ENCODE results near the gene LMTK3.

The LMTK3 gene

DNA sequence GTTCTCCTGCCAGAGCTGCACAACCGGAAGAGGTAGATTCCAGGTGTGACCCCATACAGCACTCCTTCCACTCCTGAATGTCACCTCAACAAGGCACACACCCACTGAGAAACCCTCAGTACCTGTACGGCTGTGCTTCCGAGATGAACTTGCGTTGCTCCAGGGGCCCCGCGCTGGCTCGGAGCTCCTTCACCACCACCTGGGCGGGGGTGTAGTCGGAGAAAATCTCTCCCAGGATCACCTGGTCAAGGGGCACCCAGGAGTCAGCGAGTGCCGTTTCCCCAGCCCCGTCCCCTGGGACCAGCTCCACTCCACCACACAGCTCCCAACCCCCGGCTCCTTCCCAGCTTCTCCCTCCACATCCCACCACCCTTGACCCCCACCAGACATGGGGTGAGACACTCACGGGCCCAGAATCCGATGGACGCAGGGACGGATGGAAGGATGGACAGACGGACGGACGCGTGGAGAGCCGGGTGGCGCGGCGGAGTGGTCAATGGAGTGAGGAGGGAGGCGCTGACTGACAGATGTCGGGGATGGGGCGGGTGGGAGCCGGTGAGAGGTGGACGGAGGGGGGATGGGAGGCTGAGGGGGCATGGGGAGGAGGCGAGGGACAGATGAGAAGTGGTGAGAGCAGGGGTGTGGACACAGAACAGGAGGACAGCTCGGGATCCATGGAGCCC is 2.8 kb downstream of the LMTK3 start:
- DNase-seq (ENCODE audit: low read depth) = no peak

DNA sequence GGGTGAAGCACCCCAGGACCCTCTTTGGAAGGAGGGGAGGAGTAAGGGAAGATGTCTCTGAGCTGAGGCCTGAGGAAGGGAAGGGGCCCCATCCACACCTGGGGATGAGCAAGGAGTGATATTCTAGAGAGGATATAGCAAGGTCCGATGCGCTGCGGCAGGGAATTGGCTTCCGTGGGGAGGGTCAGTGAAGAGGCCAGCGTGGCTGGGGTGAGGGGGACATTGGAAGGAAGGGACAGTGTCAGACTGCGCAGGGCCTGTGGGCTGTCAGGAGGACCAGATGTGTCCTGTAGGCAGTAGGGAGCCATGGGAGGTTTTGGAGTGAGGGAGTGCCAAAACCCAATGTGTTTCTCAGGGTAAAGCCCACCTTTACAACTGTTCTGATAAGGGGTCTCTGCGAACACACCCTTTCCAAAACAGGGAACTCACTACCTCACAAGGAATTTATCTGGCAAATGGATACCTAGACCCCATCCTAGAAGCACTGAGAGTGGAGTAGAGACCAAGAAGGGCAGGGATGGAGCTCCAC is 3.7 kb downstream of the LMTK3 start:
- no peak for DNase-seq (ENCODE audit: low read depth)

DNA sequence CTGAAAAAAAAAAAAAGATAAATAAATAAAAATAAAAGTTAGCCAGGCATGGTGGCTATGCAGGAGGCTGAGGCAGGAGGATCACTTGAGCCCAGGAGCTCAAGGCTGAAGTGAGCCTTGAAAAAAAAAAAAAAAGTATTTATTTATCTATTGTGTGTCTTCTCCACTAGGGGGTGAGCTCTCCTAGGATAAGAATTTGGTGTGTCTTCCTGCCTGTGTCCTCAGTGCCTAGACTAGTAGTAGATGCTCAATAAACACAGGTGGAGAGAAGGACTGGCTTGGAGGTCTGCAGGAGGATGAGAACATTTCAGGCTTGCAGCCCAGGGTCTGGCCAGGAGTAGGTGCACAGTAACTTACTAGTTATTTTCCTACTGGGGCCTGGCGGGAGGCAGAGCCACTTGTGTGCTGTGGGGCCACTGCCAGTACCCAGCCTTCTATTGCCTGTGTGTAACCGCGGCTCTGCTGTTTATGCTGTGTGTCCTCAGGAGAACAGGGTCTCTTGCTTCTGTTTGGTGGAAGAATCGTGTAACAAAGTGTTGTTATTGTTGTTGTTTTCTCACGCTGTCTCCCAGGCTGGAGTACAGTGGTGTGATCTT is 5.4 kb downstream of the LMTK3 start:
- DNase-seq (ENCODE audit: low read depth) = no peak

- DNase-seq (ENCODE audit: low read depth) = no peak
These were observed 9.2 kb downstream of the LMTK3 start for GRCh38 chr19:48502350-48503018.

DNA sequence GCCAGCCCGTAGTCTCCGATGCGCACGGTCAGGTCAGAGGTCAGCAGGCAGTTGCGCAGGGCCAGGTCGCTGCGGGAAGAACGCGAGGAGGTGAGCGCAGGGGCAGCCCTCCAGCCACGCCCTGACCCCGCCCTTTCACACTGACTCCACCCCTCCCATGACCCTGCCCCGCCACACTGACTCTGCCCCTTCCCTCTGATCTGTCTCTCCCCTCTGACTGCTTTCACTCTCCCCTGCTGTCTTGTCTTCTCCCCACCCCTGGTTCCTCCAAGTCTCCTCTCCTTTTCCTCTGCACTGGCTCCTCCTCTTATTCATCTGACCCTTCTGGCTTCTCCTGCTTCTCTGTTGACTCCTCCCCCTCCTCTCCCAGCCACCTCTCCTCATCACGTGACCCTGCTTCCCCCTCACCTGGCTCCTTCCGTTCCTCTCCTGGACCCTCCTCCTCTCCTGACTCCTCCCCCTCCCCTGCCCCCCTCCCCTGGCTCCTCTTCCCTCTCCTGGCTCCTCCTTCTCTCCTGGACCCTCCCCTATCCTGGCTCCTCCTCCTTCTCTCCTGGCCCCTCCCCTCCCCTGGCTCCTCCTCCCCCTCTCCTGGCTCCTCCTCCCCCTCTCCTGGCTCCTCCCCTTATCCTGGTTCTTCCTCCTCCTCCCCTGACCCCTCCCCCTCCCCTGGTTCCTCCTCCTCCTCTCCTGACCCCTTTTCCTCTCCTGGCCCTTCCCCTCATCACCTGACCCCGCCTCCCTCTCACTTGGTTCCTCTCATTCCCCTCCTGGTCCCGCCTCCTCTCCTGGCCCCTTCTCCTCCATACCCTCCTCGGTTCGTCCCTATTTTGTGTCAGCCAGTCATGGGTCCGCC is 9.9 kb downstream of the LMTK3 start:
- no peak for DNase-seq (ENCODE audit: low read depth)

GRCh38 chr19:48500830-48501493 is 10.7 kb downstream of the LMTK3 start:
- no peak for DNase-seq (ENCODE audit: low read depth)

- DNase-seq (ENCODE audit: low read depth) = no peak
These were observed 12.1 kb downstream of the LMTK3 start for GRCh38 chr19:48499316-48500090.

GRCh38 chr19:48498595-48499311 is 12.9 kb downstream of the LMTK3 start:
- DNase-seq (ENCODE audit: low read depth) = no peak

DNA sequence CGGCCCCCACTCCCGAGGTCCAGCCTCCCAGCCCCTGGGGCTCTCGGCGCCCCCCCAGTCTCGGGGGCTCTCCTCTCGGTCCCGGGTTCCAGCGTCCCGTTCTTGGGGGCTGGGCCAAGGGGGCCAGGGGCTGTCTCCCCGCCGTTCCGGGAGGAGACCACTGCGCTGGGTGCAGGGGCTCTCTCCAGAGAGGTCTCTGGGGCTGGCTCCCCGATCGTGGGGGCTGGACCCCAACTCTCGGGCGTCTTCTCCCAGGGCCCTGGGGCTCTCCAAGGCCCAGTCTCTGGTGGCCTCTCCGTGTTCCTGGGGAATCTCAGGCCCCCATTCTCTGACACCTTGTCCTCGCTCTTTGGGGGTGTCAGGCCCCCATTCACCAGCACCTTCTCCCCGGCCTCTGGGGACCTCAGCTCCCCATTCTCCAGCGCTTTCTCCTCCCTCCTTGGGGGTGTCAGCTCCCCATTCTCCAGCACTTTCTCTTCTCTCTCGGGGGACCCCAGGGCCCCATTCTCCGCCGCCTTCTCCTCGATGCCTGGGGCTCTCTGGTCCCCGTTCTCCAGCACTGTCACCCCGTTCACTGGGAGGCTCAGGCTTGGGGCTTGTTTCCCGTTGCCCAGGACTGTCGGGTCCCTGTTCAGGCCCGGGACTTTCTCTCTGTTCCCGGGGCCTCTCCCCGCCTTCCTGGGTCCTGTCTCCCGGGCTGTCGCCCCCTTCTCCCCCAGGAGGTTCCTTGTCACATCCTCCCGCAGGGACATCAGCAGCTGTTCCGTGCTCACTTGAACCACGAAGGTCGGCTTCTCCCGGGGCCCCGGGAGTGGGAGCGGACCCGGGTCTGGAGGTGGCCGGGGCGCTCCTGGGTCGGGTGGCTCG is 13.7 kb downstream of the LMTK3 start:
- DNase-seq (ENCODE audit: low read depth) = no peak

DNA sequence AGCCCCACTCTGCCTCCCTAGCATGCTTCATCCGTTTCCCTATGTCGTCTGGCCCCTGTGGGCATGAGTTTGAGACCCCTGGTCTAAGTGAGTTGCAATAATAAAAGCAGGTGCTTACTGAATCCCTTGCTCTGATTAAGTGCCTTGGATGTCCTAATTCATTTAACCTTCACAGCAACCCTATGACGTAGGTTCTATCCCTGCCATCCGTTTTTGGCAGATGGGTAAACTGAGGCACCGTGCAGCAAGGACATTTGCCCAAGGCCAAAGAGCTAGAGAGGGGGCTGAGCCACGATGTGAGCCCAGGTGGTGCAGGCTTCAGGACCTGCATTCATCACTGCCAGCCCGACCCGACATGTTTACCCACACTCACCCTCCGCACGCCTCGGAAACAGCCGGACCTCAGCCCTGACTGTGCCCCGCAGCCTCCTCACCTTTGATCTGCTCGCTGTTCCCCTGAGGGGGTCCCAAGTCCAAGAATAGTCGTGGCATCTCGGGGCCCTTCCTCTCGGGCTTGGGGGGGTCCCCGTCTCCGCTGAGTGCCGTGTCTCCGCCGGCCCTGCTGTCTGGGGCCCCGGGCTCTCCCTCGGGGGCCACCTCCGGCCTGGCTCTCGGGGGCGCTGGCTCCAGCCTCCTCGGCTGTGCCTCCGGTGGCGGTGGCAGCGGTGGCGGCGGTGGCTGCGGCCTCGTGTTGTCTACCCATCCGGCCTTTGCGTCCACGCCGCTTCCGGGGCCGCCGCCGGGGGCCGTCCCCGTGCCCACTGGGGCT is 14.5 kb downstream of the LMTK3 start:
- DNase-seq (ENCODE audit: low read depth) = no peak

DNA sequence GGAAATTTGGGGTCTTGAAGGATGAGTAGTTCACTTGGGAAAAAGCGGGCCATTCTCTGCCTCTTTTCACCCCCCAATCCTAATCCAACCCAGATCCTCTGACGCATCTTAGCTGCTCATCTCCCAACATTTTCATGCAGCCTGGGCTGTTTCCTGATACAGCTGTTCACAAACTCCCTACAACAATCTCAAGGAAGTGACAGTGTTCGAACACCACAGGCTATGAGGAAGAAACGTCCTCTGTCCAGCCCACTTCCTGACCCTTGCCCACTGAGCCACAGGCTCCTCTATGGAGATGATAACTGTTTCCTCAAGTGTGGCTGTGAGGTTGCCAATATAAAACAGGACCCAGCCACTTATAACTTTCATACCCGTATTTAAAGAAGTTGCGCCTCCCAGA is 16.2 kb downstream of the LMTK3 start:
- DNase-seq (ENCODE audit: low read depth) = no peak

- DNase-seq (ENCODE audit: low read depth) = no peak
These were observed 17.8 kb downstream of the LMTK3 start for GRCh38 chr19:48493718-48494401.

- peak; percentile 76 for DNase-seq (ENCODE audit: low read depth)
These were observed 18.5 kb downstream of the LMTK3 start for GRCh38 chr19:48492925-48493717.

DNA sequence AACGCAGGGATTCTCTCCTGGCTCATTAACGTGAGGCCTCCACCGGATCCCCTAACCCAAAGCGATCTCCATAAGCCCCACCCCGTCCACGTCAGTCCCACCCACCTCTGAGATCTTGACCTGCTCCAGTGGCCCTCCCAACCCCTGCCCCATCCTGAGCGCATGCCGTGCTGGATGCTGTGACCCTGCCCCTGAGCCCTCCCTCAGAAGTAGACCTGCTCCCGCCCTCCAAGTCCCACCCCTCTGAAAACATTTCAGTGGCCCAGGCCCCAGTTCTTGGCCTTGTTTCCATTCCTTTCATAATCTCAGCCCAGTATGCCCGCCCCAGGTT is 19.9 kb downstream of the LMTK3 start:
- no peak for DNase-seq (ENCODE audit: low read depth)

GRCh38 chr19:48490981-48491792 is 20.4 kb downstream of the LMTK3 start:
- DNase-seq (ENCODE audit: low read depth) = no peak

GRCh38 chr19:48489608-48490216 is 21.9 kb downstream of the LMTK3 start:
- DNase-seq (ENCODE audit: low read depth) = no peak

Measured in non-pigmented ciliary epithelial cell (primary cell).